ENCODE results near the gene ZNF574. TPM values are rescaled to one million over a fixed set of nuclear protein-coding genes. Genes with fewer than 3 reads are reported as not detected.

ZNF574 gene
- polyA plus RNA-seq, 3 donors = 3.3 to 9.6 (median 4.9) TPM

GRCh38 chr19:42115705-42116104 is 39.7 kb downstream of the ZNF574 start:
- Histone ChIP-seq H2AFZ (ENCODE audit: insufficient read depth, low read depth, low read length, poor library complexity, severe bottlenecking) (no peak overlapping the region), H3K36me3 (replicated peaks in 1 of 2; ENCODE audit: control insufficient read depth in 1 of 2, insufficient read depth in 2 of 2, low read length in 2 of 2) (peaks cover 76 to 97% of the 10 kb centered on the region in 2 donors), H3K79me2 (ENCODE audit: insufficient read depth, low read length) (peaks cover 10% of the 10 kb centered on the region), H3K4me2 (replicated peaks; ENCODE audit: extremely low read depth, low read length, poor library complexity, severe bottlenecking) (no peak overlapping the region), H3K9me3 (replicated peaks in 1 of 2; ENCODE audit: control insufficient read depth in 1 of 2, insufficient read depth in 1 of 2, low read length in 2 of 2) (no peaks in the 10 kb centered on the region), H3K4me3 (replicated peaks in 1 of 3; ENCODE audit: low read depth in 2 of 3, low read length in 3 of 3) (no peak overlapping the region), H3K27ac (ENCODE audit: low read depth in 1 of 2, low read length in 2 of 2) (peak overlapping the region in 1 of 2 donors; percentile 27), H3K9ac (ENCODE audit: insufficient read depth, low read length, poor library complexity, severe bottlenecking) (no peak overlapping the region), H4K20me1 (ENCODE audit: insufficient read depth, low read length) (peaks cover 80% of the 10 kb centered on the region), H3K27me3 (ENCODE audit: control insufficient read depth in 2 of 2, insufficient read depth in 2 of 2, low read length in 2 of 2) (no peaks in the 10 kb centered on the region), H3K4me1 (ENCODE audit: control insufficient read depth in 1 of 2, insufficient read depth in 2 of 2, low read length in 2 of 2) (peaks cover 9 to 11% of the 10 kb centered on the region in 2 donors)
- 93% methylated on average over 4 of the region's 4 CpGs for WGBS (ENCODE audit: insufficient coverage)
- no peaks in the 10 kb centered on the region for H3K9me3 Mint-ChIP-seq
- H3K27ac Mint-ChIP-seq = peak overlapping the region in 2 of 7 donors; percentile 6 to 33
- peaks cover 36% of the 10 kb centered on the region for H3K4me1 Mint-ChIP-seq
- intact Hi-C loops (cut with micrococcal nuclease) = no loop called here
- DNase-seq = no peak
- H3K27me3 Mint-ChIP-seq (ENCODE audit: low read depth in 3 of 3) = peaks cover 0 to 2% (median 0%) of the 10 kb centered on the region in 3 donors
- no peak overlapping the region for H3K4me3 Mint-ChIP-seq
- TF ChIP-seq CTCF (IDR thresholded peaks at IDR 0.05) = no peak
- H3K36me3 Mint-ChIP-seq = peaks cover 83 to 100% of the 10 kb centered on the region in 2 donors

GRCh38 chr19:42116308-42117075 is 40.5 kb downstream of the ZNF574 start:
- Mint-ChIP-seq H3K36me3 (peaks cover 75 to 97% of the 10 kb centered on the region in 2 donors), H3K4me1 (peaks cover 36% of the 10 kb centered on the region), H3K9me3 (no peaks in the 10 kb centered on the region), H3K27me3 (ENCODE audit: low read depth in 3 of 3) (peaks cover 0 to 2% (median 0%) of the 10 kb centered on the region in 3 donors), H3K27ac (no peak overlapping the region), H3K4me3 (no peak overlapping the region)
- no peaks in the 10 kb centered on the region for H3K9me3 ChIP-seq (replicated peaks in 1 of 2; ENCODE audit: control insufficient read depth in 1 of 2, insufficient read depth in 1 of 2, low read length in 2 of 2)
- H3K27me3 ChIP-seq (ENCODE audit: control insufficient read depth in 2 of 2, insufficient read depth in 2 of 2, low read length in 2 of 2) = no peaks in the 10 kb centered on the region
- H3K27ac ChIP-seq (ENCODE audit: low read depth in 1 of 2, low read length in 2 of 2) = peak overlapping the region in 1 of 2 donors; percentile 32
- H3K79me2 ChIP-seq (ENCODE audit: insufficient read depth, low read length) = peaks cover 10% of the 10 kb centered on the region
- intact Hi-C loops (cut with micrococcal nuclease) = no loop called here
- 98% methylated on average over 14 of the region's 20 CpGs for WGBS (ENCODE audit: insufficient coverage)
- no peak for TF ChIP-seq CTCF (IDR thresholded peaks at IDR 0.05)
- peaks cover 17 to 19% of the 10 kb centered on the region in 2 donors for H3K4me1 ChIP-seq (ENCODE audit: control insufficient read depth in 1 of 2, insufficient read depth in 2 of 2, low read length in 2 of 2)
- H2AFZ ChIP-seq (ENCODE audit: insufficient read depth, low read depth, low read length, poor library complexity, severe bottlenecking) = no peak overlapping the region
- H3K4me2 ChIP-seq (replicated peaks; ENCODE audit: extremely low read depth, low read length, poor library complexity, severe bottlenecking) = no peak overlapping the region
- peaks cover 72% of the 10 kb centered on the region for H4K20me1 ChIP-seq (ENCODE audit: insufficient read depth, low read length)
- DNase-seq = no peak
- H3K36me3 ChIP-seq (replicated peaks in 1 of 2; ENCODE audit: control insufficient read depth in 1 of 2, insufficient read depth in 2 of 2, low read length in 2 of 2) = peaks cover 68 to 89% of the 10 kb centered on the region in 2 donors
- no peak overlapping the region for H3K9ac ChIP-seq (ENCODE audit: insufficient read depth, low read length, poor library complexity, severe bottlenecking)
- H3K4me3 ChIP-seq (replicated peaks in 1 of 3; ENCODE audit: low read depth in 2 of 3, low read length in 3 of 3) = no peak overlapping the region

Data from CD14-positive monocyte (primary cell).